HG02588 (cell line): ENCODE measurements around the gene GSTA2.
"Not testable (repeated sequence)": the region's sequence is repeated elsewhere in the genome, so short reads cannot be mapped to it uniquely, and the experiment has no call there.

ENCODE experiments used
- ATAC-seq: cut with Tn5 transposase; IDR thresholded peaks from one replicate; pipeline ENCODE4 v1.9.1; 2021; ENCODE audit warnings: mild to moderate bottlenecking, moderate library complexity; ENCODE audit not compliant: unreplicated experiment

Gene GSTA2

DNA sequence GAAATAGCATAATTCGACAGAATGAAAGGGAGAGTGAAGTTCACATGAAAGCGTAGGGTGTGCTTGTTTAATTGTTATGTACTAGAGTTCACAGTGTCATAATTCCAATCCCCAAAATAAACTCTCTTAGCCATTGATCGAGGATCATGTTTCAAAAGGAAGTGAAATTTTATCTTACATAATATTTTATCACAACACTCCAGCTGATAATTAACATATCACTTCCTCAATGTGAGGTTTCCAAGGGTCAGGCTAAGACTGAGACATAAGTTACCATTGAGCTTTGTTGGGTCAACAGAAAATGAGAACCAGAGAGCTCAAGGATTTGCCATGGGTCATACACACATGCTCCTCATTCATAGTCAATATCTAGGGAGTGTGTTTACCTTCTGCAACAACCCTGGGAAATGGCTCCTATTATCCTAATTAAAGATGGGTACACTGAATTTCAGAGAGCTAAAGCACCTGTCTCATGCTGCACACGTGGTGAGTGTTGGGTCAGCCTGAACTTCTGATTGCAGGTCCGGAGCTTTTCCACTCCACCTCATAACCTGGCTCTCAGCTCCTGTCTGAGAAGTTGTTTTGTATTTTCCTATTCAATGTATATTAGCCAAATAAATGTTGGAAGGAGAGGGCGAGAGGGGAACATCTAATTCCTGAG is 3.0 kb downstream of the GSTA2 start:
- ATAC-seq = no peak

DNA sequence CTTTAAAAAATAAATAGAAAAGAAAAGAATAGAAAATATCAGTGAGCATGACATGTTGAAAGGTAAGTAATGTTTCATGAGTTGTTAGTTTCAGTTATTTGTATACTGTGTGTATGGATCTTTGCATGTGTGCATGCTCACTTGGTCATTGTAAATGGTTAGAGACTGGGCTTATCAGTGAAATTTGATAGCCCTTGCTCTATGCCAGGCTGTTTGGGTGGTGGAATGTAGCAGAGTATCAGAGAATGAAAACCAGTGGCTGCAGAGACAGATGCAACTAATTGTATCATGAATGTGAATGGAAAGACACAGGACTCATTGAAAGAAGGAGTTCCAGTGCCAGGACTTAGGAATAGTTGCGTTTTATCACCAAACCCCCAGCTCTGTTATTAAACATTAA is 4.2 kb downstream of the GSTA2 start:
- ATAC-seq = no peak

DNA sequence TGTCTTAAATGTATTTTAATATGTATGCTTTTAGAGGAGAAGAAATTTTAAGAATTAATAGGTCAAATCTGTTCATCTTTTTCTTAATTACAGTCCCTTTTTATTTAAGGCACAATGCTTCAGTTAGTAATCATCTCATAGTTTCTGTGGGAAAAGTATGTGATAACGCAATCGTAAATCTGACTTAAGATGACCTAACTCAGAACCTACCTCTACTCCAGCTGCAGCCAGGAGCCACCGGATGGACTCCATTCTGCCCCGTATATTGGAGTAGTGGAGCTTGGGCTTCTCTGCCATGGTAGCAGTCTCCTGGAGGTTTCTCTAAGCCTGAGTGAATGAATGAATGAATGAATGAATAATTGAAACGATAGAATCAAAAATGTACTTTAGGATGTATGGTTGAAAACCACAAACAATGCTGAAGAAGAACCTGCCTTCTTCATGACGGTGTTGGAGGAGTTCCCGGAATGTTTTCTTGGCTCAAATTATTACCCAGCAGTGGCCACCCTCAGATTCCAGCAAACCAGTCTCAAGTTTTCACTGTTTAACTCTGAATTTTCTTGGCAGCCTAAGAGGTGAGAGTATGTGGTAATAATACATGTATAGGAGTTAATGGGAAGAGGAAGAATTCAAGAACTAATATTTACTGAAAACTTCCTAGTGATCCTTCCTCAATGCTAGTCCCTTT is 5.5 kb downstream of the GSTA2 start:
- not testable (repeated sequence) for ATAC-seq

DNA sequence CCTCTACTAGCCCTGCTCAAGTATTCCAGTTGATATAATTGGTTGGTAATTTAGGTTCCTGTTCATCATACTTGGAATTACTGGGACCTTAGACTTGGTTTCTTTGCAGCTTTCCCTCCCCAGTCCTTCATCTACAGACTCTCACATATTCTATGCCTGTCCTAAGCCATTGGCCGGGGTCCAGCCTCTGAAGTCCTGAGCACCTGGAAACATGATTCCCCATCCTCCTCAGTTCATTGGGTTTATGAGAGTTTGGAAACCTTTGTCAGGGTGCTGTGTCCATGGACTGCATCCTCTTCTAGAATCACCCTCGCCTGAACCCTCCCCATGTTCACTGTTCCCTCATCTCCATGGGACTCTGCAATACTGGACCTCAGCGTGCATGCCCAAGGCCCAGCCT is 8.8 kb downstream of the GSTA2 start:
- no peak for ATAC-seq

DNA sequence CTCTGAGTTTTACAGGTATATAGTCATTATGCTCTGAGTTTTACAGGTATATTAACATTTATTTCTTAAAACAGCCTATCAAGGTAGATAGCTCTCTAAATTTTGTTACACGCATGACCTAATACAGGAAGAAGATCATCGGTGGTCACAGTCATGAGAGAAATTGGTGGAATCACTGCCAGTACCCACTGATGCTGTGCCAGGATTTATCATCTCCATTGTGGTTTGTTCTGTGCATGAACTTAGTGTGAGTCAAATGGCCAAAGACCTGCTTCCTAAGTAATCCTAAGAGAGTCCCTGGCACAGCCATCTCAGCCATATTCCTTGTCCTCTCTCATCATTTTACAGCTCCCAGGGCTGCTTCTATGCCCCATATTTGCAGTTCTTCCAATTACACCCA is 10.1 kb downstream of the GSTA2 start:
- not testable (repeated sequence) for ATAC-seq

DNA sequence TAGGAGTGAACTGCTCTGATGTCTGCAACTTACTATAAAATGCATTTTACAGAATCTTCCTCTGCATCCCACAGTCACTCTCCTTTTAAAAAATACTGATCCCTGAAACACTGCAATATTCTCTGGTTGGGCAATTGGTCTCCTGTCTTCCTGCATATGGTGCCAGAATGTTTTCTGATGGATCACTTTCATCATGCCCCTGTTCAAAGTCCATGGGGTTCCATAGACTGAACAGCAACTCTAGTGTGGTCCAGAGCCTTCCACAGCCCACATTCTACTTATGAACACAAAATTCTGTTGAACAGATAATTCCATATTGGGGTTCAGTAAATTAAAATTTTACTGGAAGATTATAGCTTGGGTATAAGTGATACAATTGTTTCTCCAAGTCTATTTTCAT is 11.0 kb downstream of the GSTA2 start:
- ATAC-seq = no peak

DNA sequence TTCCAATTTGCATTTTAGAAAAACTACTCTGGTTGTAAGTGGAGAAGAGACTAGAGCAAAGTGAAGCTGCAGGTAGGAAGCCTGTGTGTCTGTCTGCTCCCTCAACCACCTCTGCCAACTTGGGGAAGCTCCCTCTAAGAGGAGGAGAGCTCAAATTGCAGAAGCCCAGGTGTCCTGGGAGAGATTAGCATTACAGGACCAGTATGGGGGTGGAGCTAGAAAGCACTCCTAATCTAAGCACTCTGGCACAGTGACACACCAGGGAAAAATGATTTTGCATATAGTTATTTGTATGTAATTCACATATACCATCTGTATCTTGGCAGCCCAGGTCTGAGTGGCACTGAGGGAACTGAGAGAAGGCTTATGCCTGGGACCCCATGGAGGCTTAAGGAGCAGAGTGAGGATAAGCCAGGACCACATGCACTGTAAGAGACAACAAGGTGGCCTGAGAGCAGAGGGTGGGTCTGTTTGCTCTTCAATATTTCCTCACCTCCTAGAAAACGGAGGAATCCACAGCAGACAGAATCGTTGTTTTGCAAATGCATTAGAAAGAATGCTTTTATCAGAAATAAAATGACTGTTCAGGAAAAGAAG is 13.6 kb downstream of the GSTA2 start:
- ATAC-seq = no peak

DNA sequence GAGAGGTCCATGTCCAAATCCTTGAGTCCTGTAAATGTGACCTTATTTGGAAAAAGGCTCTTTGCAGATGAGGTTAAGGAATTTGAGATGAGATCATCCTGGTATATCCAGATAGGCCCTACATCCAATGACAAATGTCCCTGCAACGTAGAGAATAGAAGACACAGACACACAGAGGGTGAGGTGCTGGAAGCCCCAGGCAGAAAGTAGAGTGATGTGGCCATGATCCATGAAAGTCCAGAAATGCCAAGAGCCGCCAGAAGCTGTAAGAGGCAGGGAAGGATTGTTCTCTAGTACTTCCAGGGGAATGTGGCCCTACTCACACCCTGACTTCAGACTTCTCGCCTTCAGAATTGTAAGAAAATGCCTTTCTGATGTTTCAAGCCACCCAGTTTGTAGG is 16.0 kb downstream of the GSTA2 start:
- not testable (repeated sequence) for ATAC-seq

DNA sequence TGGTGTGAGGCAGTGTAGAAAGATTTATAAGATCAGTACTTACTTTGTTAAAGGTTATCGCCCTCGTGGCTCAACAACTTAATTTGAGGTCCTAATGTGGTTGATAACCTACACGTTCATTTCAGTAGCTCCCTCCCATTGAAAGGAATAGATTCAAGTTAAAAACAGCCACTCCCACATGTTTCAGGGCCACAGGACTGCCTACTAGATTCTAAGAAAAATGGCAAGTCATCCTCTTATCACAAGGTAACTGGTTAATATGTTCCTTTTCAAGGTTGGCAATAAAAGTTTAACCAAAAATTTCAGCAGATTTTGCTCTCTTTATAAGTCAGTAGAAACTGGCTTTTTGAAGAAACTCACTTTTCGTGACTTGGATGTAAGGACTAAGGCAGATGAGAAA is 17.1 kb downstream of the GSTA2 start:
- no peak for ATAC-seq

DNA sequence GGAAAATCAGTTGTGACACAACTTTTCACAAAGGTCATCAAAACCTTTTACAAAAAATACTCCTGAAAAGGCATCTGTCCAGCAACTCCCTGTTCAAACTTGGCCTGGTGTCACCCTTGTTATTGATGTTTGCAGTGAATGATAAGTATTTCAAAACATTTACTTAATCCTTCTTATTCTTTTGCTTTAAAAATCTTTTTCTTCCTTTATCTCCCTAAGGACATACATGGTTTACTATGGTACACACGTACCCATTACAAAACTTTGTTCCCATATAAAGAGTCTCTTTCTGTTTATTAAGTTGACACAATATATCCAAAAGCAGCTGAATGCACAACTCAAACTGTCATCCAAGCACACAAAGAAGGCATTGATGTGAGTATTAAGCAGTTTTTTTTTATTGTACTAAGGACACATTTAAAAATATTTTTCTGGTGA is 17.5 kb downstream of the GSTA2 start:
- ATAC-seq = no peak

DNA sequence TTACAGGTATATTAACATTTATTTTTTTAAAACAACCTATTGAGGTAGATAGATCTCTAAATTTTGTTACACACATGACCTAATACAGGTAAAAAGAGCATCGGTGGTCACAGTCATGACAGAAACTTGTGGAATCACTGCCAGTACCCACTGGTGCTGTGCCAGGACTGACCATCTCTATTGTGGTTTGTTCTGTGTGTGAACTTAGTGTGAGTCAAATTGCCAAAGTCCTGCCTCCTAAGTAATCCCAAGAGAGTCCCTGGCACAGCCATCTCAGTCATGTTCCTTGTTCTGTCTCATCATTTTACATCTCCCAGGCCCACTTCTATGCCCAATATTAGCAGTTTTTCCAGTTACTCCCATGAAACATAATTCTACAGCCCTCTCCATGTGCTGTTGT is 21.4 kb downstream of the GSTA2 start:
- ATAC-seq = no peak

DNA sequence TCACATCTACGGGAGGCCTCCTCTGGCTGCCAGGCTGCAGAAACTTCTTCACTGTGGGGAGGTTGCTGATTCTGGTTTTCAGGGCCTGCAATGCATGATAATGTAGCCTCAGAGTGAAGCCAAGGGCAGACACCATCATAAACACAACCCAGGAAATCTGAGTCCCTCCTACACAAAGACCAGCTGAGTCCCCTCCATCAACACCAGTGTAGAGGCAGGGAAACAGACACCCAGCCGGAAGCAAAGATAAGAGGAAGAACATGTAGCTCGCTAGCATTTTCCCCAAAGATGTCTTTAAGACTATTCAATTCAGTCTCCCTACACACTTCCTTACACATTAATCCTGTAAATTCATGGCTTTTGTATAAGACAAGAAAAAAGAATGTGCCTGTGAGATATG is 23.6 kb downstream of the GSTA2 start:
- no peak for ATAC-seq

DNA sequence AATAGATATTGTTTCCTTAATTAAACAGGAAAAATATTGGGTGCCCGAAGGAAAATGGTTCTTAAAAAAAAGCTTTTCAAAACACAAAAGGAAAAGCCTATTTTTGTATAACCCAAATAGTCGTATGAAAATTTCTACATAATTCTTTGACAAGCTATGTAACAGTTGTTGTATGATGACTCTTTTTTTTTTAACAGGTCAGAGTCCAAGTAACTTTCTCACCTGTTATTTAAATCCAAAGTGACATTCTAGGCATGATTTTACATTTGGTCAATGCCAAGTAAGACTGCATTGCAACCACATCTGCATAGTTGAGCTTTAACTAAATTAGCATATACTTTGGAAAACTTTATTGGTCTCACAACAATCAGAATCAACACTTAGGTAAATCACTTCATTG is 24.1 kb downstream of the GSTA2 start:
- no peak for ATAC-seq

DNA sequence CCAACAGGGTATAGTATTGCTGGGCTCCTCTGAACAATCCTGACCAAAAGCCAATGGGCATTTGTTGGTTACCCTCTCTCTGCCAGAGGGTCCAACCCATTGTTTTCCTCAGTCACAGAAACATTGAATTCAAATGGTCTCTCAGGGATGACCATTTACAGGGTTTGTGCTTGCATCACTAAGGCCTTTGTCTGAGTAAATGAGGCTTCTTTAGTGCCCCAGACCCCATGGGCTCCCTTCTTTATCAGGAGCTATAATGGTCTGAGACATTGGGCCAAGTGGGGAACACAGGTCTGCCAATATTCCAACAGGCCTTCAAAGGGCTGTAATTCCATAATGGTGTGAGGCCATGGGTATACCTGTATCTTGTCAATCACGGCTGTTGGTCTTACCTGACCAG is 27.1 kb downstream of the GSTA2 start:
- no peak for ATAC-seq

DNA sequence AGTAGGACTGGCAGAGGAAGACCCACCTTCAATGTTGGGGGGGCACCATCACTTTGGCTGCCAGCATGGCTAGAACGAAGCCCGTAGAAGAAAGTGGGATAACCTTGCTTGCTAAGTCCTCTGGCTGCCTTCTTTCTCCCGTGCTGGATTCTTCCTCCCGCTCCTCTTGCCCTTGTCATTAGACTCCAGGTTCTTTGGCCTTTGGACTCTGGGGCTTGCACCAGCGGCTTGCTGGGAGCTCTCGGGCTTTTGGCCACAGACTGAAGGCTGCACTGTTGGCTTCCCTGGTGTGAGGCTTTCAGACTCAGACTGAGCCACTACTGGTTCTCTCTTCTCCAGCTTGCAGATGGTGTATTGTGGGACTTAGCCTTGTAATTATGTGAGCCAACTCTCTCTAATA is 28.2 kb downstream of the GSTA2 start:
- no peak for ATAC-seq

DNA sequence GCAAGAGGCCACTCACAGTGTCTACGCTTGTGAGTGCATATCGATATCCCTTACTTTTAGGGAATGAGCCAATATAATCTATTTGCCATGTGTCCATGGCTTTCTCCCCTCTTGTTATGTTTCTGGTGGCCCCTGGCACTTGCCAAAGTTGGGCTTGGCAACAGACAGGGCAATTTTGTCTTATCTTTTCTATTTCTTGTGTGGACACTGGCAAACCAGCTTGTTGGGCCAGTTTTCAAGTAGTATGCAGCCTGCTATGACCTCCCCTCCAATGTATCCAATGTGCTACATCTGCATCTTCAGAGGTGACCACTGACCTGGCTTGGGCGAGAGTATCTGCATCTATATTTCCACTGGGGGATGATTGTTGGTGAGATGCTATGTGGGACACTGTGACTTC is 29.2 kb downstream of the GSTA2 start:
- no peak for ATAC-seq

DNA sequence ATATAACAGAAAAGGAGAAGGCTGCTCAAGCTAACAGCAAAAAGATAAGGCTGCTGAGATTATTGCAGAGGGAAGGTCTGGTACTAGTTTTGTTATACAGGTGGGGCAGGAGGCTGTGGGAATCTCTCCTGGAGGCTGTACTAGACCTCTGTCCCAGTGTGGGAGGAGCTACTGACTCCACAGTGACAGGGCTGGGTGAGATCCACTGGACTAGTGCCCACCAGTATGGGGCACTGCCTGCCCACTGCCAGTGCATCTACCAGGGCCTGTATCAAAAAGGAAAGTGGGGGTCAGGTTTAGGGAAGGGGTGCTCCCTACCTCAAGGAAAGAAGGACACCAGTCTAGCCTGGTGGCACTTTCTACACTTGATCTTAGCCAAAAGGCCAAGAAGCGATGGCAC is 30.1 kb downstream of the GSTA2 start:
- no peak for ATAC-seq

DNA sequence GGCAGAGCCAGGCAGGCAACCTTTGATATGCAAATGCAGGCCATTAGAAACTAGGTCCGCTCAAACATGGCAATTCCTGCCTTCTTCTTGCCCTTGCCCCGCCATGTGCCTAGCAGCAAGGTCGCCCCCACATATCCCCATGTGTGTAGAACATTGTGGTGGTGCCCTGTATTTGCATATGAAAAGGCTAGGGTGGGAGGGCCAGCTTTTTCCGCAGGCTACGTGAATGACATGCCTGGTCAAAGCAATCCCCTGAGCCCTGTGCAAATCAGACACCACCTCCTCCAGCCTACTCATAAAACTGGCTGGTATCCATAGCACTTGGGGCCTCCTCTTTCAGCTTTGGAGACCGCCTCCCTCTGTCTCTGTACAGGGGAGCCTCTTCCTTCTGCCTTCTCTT is 31.6 kb downstream of the GSTA2 start:
- no peak for ATAC-seq

DNA sequence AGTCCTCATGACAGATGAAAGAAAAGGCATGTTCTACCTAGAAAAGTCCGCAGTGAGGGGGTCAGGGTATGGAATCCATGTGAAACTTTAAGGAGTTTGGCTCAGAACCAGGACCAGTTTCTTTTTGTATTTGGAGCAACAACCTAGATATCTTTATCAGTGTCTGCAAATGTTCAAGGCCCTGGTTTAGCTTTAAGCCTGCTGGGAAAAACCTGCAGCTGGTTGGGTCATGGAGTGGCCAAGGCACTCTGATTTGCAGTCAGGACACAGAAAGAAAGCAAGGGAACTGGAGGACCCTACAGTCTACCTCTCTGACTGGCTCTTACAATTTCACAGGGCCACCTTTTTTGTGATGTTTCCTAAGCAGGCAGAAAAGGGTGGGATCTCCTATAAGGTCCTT is 33.7 kb downstream of the GSTA2 start:
- ATAC-seq = no peak

DNA sequence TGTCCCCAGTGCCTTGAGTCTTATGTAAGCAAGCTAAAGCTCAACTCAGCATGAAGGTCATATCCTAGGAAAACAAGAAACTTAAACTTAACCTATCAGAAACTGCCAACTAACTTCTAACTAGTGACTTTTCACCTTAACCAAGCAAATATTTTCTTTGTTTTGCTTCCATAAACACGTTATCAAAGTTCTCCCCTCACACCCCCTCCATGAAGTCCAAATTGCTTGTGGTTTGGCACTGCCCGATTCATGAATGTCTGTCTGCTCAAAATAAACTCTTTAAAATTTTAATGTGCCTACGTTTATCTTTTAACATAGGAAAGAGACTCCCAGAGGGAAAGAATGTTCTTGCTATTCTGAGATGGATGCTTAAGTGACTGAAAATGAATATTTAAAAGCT is 34.9 kb downstream of the GSTA2 start:
- no peak for ATAC-seq

DNA sequence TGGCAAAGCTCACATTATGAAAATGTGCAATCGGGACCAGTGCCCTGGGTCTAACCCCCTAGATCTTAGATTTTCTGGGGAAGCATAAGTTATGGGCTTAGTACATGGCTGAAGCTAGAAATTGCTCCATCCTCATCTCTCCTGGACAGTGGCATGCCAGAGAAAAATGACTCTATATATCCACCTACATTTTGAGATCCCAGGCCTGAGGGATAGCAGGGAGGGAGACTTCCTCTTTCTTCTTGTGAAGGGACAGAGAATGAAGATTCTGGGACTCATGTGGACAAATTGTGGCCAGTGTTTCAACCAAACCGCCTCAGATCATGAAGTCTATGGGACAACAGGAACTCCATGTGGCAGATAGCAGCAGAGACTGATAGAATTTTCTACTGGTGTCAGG is 35.4 kb downstream of the GSTA2 start:
- no peak for ATAC-seq

DNA sequence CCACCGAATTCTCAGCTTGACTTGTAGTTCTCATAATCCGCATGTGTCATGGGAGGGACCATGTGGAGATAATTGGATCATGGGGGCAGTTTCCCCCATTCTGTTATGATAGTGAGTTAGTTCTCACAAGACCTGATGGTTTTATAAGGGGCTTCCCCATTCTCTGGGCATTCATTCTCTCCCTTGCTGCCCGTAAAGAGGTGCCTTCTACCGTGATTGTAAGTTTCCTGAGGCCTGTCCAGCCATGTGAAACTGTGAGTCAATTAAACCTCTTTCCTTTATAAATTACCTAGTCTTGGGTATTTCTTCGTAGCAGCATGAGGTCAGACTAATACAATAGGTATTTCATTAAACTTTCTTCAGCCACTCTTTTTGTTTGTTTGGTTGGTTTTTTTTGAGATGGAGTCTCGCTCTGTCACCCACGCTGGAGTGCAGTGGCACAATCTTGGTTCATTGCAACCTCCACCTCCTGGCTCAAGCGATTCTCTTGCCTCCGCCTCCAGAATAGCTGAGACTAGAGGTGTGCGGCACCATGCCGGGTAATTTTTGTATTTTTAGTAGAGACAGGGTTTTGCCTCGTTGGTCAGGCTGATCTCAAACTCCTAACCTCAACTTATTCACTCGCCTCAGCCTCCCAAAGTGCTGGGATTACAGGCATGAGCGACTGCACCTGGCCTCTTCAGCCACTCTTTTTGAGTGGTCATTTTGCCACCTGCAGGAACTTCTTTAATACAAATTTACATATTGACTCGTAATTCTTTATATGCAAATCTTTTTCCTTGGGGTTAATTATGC is 36.3 kb downstream of the GSTA2 start:
- ATAC-seq = no peak
